IMR-90 (cell line): ENCODE data around the gene NANS. TPM values are rescaled to one million over a fixed set of nuclear protein-coding genes. Genes with fewer than 3 reads are reported as not detected.
"Not testable (repeated sequence)": the region's sequence is repeated elsewhere in the genome, so short reads cannot be mapped to it uniquely, and the experiment has no call there.

Source experiments
- ATAC-seq: fragments of 200-7000 bp; cut with Tn5 transposase; 2 replicates; pipeline ENCODE4 v1.9.1; 2020; ENCODE audit warnings: low read depth, mild to moderate bottlenecking, moderate library complexity
- BruUV-seq: library from RNA; stranded (reverse); fragments of 400-500 nt; replicated peaks from 2 replicates; lab custom pipeline; 2021; lab: Mats Ljungman, UMichigan
- CTCF ChIA-PET: fragments of 300-600 bp; formaldehyde crosslinking; extraction: SDS; loops from one replicate; lab custom pipeline; 2021; ENCODE audit warnings: antibody characterized with exemption; lab: Yijun Ruan, JAX
- POLR2A ChIA-PET: fragments of 300-600 bp; sonication (Branson Sonifier 250); formaldehyde crosslinking; loops from one replicate; lab custom pipeline; 2022; ENCODE audit warnings: antibody characterized with exemption; ENCODE audit not compliant: unreplicated experiment; lab: Charles Lee
- DNase-seq: peaks from one replicate; pipeline ENCODE4 v3.0.0; 2013
- H2AFZ ChIP-seq: replicated peaks from 2 replicates; pipeline ENCODE3; 2013; ENCODE audit warnings: low read length, mild to moderate bottlenecking; ENCODE audit not compliant: poor library complexity
- H2AK5ac ChIP-seq: 2 replicates; pipeline ENCODE4 v1.6.1; 2013; ENCODE audit warnings: low read depth, low read length, inconsistent platforms
- H2AK9ac ChIP-seq: replicated peaks from 2 replicates; pipeline ENCODE3; 2013; ENCODE audit warnings: mild to moderate bottlenecking, low read depth, low read length, moderate library complexity; ENCODE audit not compliant: poor library complexity
- H2BK120ac ChIP-seq: 2 replicates; pipeline ENCODE4 v1.6.1; 2013; ENCODE audit warnings: low read depth, low read length, inconsistent platforms
- H2BK15ac ChIP-seq: 3 replicates; pipeline ENCODE4 v1.6.1; 2013; ENCODE audit warnings: low read depth, low read length, inconsistent platforms
- H2BK20ac ChIP-seq: 2 replicates; pipeline ENCODE4 v1.6.1; 2013; ENCODE audit warnings: low read depth, mild to moderate bottlenecking, inconsistent platforms, low read length, moderate library complexity
- H2BK5ac ChIP-seq: 2 replicates; pipeline ENCODE4 v1.6.1; 2013; ENCODE audit warnings: mild to moderate bottlenecking, low read depth, low read length, inconsistent platforms; ENCODE audit not compliant: poor library complexity, severe bottlenecking
- H3K14ac ChIP-seq: replicated peaks from 2 replicates; pipeline ENCODE4 v1.6.1; 2013; ENCODE audit warnings: low read depth, low read length, inconsistent platforms
- H3K18ac ChIP-seq: 2 replicates; pipeline ENCODE4 v1.6.1; 2013; ENCODE audit warnings: low read depth, low read length, control low read depth
- H3K23ac ChIP-seq: 2 replicates; pipeline ENCODE4 v1.6.1; 2013; ENCODE audit warnings: low read depth, low read length, inconsistent platforms
- H3K27ac ChIP-seq: 2 replicates; pipeline ENCODE4 v1.5.1; 2013; ENCODE audit warnings: mild to moderate bottlenecking, control low read depth, low read length; ENCODE audit not compliant: insufficient read depth
- H3K27me3 ChIP-seq: 2 replicates; pipeline ENCODE4 v1.6.1; 2013; ENCODE audit warnings: low read length; ENCODE audit not compliant: control insufficient read depth, insufficient read depth
- H3K36me3 ChIP-seq: 2 replicates; pipeline ENCODE4 v1.6.1; 2013; ENCODE audit warnings: low read length, mixed read lengths; ENCODE audit not compliant: control insufficient read depth, insufficient read depth
- H3K4ac ChIP-seq: 2 replicates; pipeline ENCODE4 v1.6.1; 2013; ENCODE audit warnings: low read depth, low read length, inconsistent platforms
- H3K4me1 ChIP-seq: 2 replicates; pipeline ENCODE4 v1.6.1; 2013; ENCODE audit warnings: low read length, mixed read lengths; ENCODE audit not compliant: control insufficient read depth, insufficient read depth
- H3K4me2 ChIP-seq: 2 replicates; pipeline ENCODE4 v1.6.1; 2013; ENCODE audit warnings: low read depth, mild to moderate bottlenecking, control low read depth, low read length, moderate library complexity
- H3K4me3 ChIP-seq: 2 replicates; pipeline ENCODE4 v1.5.1; 2013; ENCODE audit warnings: low read depth, mild to moderate bottlenecking, control low read depth, low read length, moderate library complexity; ENCODE audit not compliant: insufficient read depth
- H3K56ac ChIP-seq: 2 replicates; pipeline ENCODE4 v1.6.1; 2013; ENCODE audit warnings: low read length, inconsistent platforms; ENCODE audit not compliant: insufficient read depth; ENCODE audit errors: extremely low read depth
- H3K79me1 ChIP-seq, 2 experiments: 2 replicates each; pipeline ENCODE4 v1.6.1; 2013; ENCODE audit warnings: low read length in 2 of 2, inconsistent platforms in 1 of 2, low read depth in 1 of 2
- H3K9ac ChIP-seq: 2 replicates; pipeline ENCODE4 v1.6.1; 2013; ENCODE audit warnings: low read depth, low read length, control low read depth
- H3K9me1 ChIP-seq: 2 replicates; pipeline ENCODE4 v1.6.1; 2013; ENCODE audit warnings: low read length, inconsistent platforms; ENCODE audit not compliant: insufficient read depth
- H3K9me3 ChIP-seq: 2 replicates; pipeline ENCODE4 v1.6.1; 2013; ENCODE audit warnings: low read length; ENCODE audit not compliant: control insufficient read depth, insufficient read depth
- H4K20me1 ChIP-seq: 2 replicates; pipeline ENCODE4 v1.6.1; 2013; ENCODE audit warnings: low read length, inconsistent platforms; ENCODE audit not compliant: insufficient read depth
- H4K5ac ChIP-seq: 2 replicates; pipeline ENCODE4 v1.6.1; 2013; ENCODE audit warnings: mild to moderate bottlenecking, low read depth, low read length, control low read depth
- H4K8ac ChIP-seq, 2 experiments: 2 replicates each; pipeline ENCODE4 v1.6.1; 2013; ENCODE audit warnings: low read depth in 2 of 2, low read length in 2 of 2, control low read depth in 1 of 2, inconsistent platforms in 1 of 2
- H4K91ac ChIP-seq: 2 replicates; pipeline ENCODE4 v1.6.1; 2013; ENCODE audit warnings: low read depth, low read length, inconsistent platforms; ENCODE audit not compliant: insufficient read depth
- WGBS, 2 experiments: methylation state at CpG; one replicate each; pipeline versions ENCODE4 v1.1.5 to v1.1.7; 2013; ENCODE audit warnings: missing lambda C conversion rate in 2 of 2; ENCODE audit not compliant: insufficient read length in 1 of 2; ENCODE audit errors: extremely low coverage in 2 of 2; 5-methylcytosine and 5-hydroxymethylcytosine counted together
- dilution Hi-C: fragments of 300-500 bp; cut with HindIII; formaldehyde crosslinking; loops from one replicate; pipeline ENCODE4 v1.14.3; 2018; ENCODE audit warnings: low sequenced_read_pairs; ENCODE audit not compliant: unreplicated experiment
- in situ Hi-C: fragments of 300-500 bp; cut with MboI; formaldehyde crosslinking; loops from 3 replicates; pipeline ENCODE4 v1.14.3; 2019; ENCODE audit warnings: low sequenced_read_pairs, inconsistent platforms, mixed read lengths
- intact Hi-C: fragments of 100-400 bp; cut with micrococcal nuclease; formaldehyde crosslinking; loops from 2 replicates; pipeline ENCODE4 v1.10.0; 2022
- polyA plus RNA-seq, 3 experiments: library from polyadenylated mRNA; depleted of rRNA; stranded (reverse); fragments of >200 nt; gene quantifications; 2 replicates each; pipeline ENCODE4 v1.2.3, GENCODE V29; 2012; ENCODE audit warnings: low replicate concordance in 1 of 3
- total RNA-seq: library from RNA; depleted of rRNA; stranded (reverse); fragments of >200 nt; gene quantifications from 2 replicates; pipeline ENCODE4 v1.2.3, GENCODE V29; 2012

NANS gene
- total and polyA plus RNA-seq, 2 of the 4 experiments (the other 2 are of a cell fraction) = 210 to 306 TPM

DNA sequence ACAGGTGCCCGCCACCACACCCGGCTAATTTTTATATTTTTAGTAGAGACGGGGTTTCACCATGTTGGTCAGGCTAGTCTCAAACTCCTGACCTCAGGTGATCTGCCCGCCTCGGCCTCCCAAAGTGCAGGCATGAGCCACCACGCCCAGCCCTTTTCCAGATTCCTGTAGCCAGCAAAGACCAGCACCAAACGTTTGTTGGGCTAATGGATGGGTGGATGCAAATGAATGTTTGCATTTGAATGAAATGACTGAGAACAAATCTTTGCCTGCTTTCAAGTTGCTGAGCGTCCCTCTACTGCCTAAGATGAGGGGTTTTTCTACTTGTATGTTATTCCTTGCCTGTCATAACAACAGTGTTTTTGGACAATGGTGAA lies 20.0 kb downstream of the NANS start:
- 80% methylated on average over 2 of the region's 8 CpGs; no CpG with 5 or more reads in 1 of the 2 experiments for WGBS, 2 experiments
- peaks cover 15% of the 10 kb centered on the region for H3K4me1 ChIP-seq
- H2AK5ac ChIP-seq, H3K56ac ChIP-seq, H3K18ac ChIP-seq, H3K27ac ChIP-seq, H2BK5ac ChIP-seq, ATAC-seq, H2BK120ac ChIP-seq, in situ Hi-C loops, H3K4me3 ChIP-seq, POLR2A ChIA-PET, H3K4ac ChIP-seq, H4K91ac ChIP-seq, H3K4me2 ChIP-seq, dilution Hi-C loops, DNase-seq, H3K14ac ChIP-seq, intact Hi-C loops, BruUV-seq, H3K9ac ChIP-seq, H3K23ac ChIP-seq, H4K5ac ChIP-seq, H3K9me3 ChIP-seq, H2AK9ac ChIP-seq, H2BK20ac ChIP-seq, H2BK15ac ChIP-seq, H2AFZ ChIP-seq, H4K8ac ChIP-seq, H3K27me3 ChIP-seq: not testable (repeated sequence)
- peaks cover 12% of the 10 kb centered on the region for H3K9me1 ChIP-seq
- CTCF ChIA-PET = interaction anchor here (0.6 kb wide), 1 partner anchor 408 kb away, joined by 3 read pairs; no protein-coding TSS in a partner anchor
- peaks cover 25% of the 10 kb centered on the region for H4K20me1 ChIP-seq
- H3K36me3 ChIP-seq = peaks cover 29% of the 10 kb centered on the region
- peaks cover 16 to 69% of the 10 kb centered on the region in 2 experiments for H3K79me1 ChIP-seq
